Activated CD8-positive, alpha-beta T cell treated with anti-CD3 and anti-CD28 coated beads for 36 hours (primary cell): ENCODE data around the gene GCDH. TPM values are rescaled to one million over a fixed set of nuclear protein-coding genes. Genes with fewer than 3 reads are reported as not detected.
A peak's percentile ranks its signal among the peaks of the same experiment; 100 is the strongest.

Experiments
- ATAC-seq: fragments of 200-7000 bp; cut with Tn5 transposase; one replicate; pipeline ENCODE4 v1.10.0; 2021; ENCODE audit warnings: mild to moderate bottlenecking, moderate library complexity
- CTCF ChIA-PET: fragments of 350-600 bp; sonication (Branson Sonifier 250); formaldehyde crosslinking; loops from one replicate; lab custom pipeline; 2021; ENCODE audit warnings: antibody characterized with exemption; lab: Charles Lee
- POLR2A ChIA-PET: fragments of 350-600 bp; sonication (Branson Sonifier 250); formaldehyde crosslinking; loops from one replicate; lab custom pipeline; 2021; ENCODE audit warnings: antibody characterized with exemption; lab: Charles Lee
- DNase-seq: peaks from one replicate; pipeline ENCODE4 v3.0.0-alpha.2; 2020
- H3K27ac Mint-ChIP-seq: one replicate; pipeline ENCODE4 v1.8.0; 2021; ENCODE audit warnings: mild to moderate bottlenecking, mixed read lengths
- H3K27me3 Mint-ChIP-seq: one replicate; pipeline ENCODE4 v1.8.0; 2021; ENCODE audit warnings: mixed read lengths
- H3K36me3 Mint-ChIP-seq: one replicate; pipeline ENCODE4 v1.8.0; 2021; ENCODE audit warnings: low read depth, mixed read lengths
- H3K4me1 Mint-ChIP-seq: one replicate; pipeline ENCODE4 v1.8.0; 2021; ENCODE audit warnings: low read depth, mixed read lengths
- H3K4me3 Mint-ChIP-seq: one replicate; pipeline ENCODE4 v1.8.0; 2021; ENCODE audit warnings: mild to moderate bottlenecking, moderate library complexity, mixed read lengths
- H3K9me3 Mint-ChIP-seq: one replicate; pipeline ENCODE4 v1.8.0; 2021; ENCODE audit warnings: mixed read lengths
- CTCF ChIP-seq: fragments of 200-600 bp; IDR thresholded peaks from one replicate; pipeline ENCODE4 v1.8.0; 2022; ENCODE audit warnings: antibody characterized with exemption, mild to moderate bottlenecking
- intact Hi-C: fragments of 100-400 bp; cut with micrococcal nuclease; formaldehyde crosslinking; loops from one replicate; pipeline ENCODE4 v1.10.0; 2022
- total RNA-seq, 2 experiments: library from RNA; stranded (reverse); gene quantifications; one replicate each; pipeline ENCODE4 v1.2.3, GENCODE V29; 2021

Gene GCDH
- total RNA-seq, 2 experiments from 2014 or later: 37.5 to 43.8 TPM

GRCh38 chr19:12881172-12881808 is 9.7 kb upstream of the GCDH start, which contains the start of gene DNASE2:
TSS of gene DNASE2 (minus strand) at chr19:12881449. CDS start at chr19:12881375, 74 bp downstream.
- intact Hi-C loops: loop anchor here (10.0 kb wide), 1 partner anchor 54 kb away; the partner anchor contains the start of genes CALR and FARSA
- Mint-ChIP-seq H3K4me3 (peak within 1 kb of the TSS; percentile 90), H3K27me3 (no peaks in the 10 kb centered on the region), H3K9me3 (peaks cover 7% of the 10 kb centered on the region), H3K36me3 (peaks cover 6% of the 10 kb centered on the region), H3K27ac (peak within 1 kb of the TSS; percentile 88), H3K4me1 (peaks cover 16% of the 10 kb centered on the region)
- peak; percentile 96 for DNase-seq
- ChIA-PET CTCF (interaction anchor here (0.8 to 9.0 kb wide), 11 partner anchors 9 to 124 kb away, joined by 3 to 67 read pairs (median 5); partner anchors contain the start of gene GCDH), POLR2A (interaction anchor here (1.1 to 2.6 kb wide), 4 partner anchors 8 to 58 kb away, joined by 3 to 9 read pairs (median 4); partner anchors contain the start of gene CALR)
- ATAC-seq: peak; percentile 73
- no peak for TF ChIP-seq CTCF

GRCh38 chr19:12882589-12882988 is 8.4 kb upstream of the GCDH start:
- TF ChIP-seq CTCF: no peak
- peaks cover 18% of the 10 kb centered on the region for H3K4me1 Mint-ChIP-seq
- intact Hi-C loops: loop anchor here (10.0 kb wide), 1 partner anchor 52 kb away; the partner anchor contains the start of genes CALR and FARSA
- no peaks in the 10 kb centered on the region for H3K27me3 Mint-ChIP-seq
- ChIA-PET CTCF (interaction anchor here (0.9 to 9.0 kb wide), 7 partner anchors 8 to 125 kb away, joined by 3 to 67 read pairs (median 6); partner anchors contain the start of gene GCDH), POLR2A (interaction anchor here (0.6 to 2.6 kb wide), 4 partner anchors 10 to 201 kb away, joined by 3 to 9 read pairs (median 4); partner anchors contain the start of genes DHPS and GET3)
- H3K36me3 Mint-ChIP-seq: peaks cover 6% of the 10 kb centered on the region
- peak overlapping the region; percentile 90 for H3K4me3 Mint-ChIP-seq
- ATAC-seq: no peak
- peaks cover 7% of the 10 kb centered on the region for H3K9me3 Mint-ChIP-seq
- no peak for DNase-seq
- H3K27ac Mint-ChIP-seq: no peak overlapping the region

- POLR2A ChIA-PET: interaction anchor here (0.9 to 2.3 kb wide), 7 partner anchors 8 to 162 kb away, joined by 3 to 8 read pairs (median 7); partner anchors contain the start of gene SYCE2
- ATAC-seq (no peak), DNase-seq (no peak)
- H3K9me3 Mint-ChIP-seq: peaks cover 7% of the 10 kb centered on the region
- intact Hi-C loops: loop anchor here (10.0 kb wide), 1 partner anchor 51 kb away; the partner anchor contains the start of genes CALR and FARSA
- no peak for TF ChIP-seq CTCF
- no peaks in the 10 kb centered on the region for H3K27me3 Mint-ChIP-seq
- H3K4me3 Mint-ChIP-seq: peak overlapping the region; percentile 86
- CTCF ChIA-PET: interaction anchor here (0.8 to 9.0 kb wide), 9 partner anchors 15 to 137 kb away, joined by 3 to 67 read pairs (median 5); partner anchors contain the start of genes CALR and SYCE2
- no peak overlapping the region for H3K27ac Mint-ChIP-seq
- peaks cover 18% of the 10 kb centered on the region for H3K4me1 Mint-ChIP-seq
- H3K36me3 Mint-ChIP-seq: no peaks in the 10 kb centered on the region
These were observed 6.8 kb upstream of the GCDH start for GRCh38 chr19:12884202-12884601.

- H3K27ac Mint-ChIP-seq: peak overlapping the region; percentile 89
- H3K36me3 Mint-ChIP-seq: no peaks in the 10 kb centered on the region
These were observed 6.4 kb upstream of the GCDH start for GRCh38 chr19:12884627-12884925.

More at GRCh38 chr19:12884627-12884925, 6.4 kb upstream of the GCDH start:
- peaks cover 7% of the 10 kb centered on the region for H3K9me3 Mint-ChIP-seq
- ATAC-seq (no peak), DNase-seq (no peak)
- POLR2A ChIA-PET: interaction anchor here (0.6 to 2.3 kb wide), 12 partner anchors 9 to 162 kb away, joined by 3 to 8 read pairs (median 4); partner anchors contain the start of genes RNASEH2A and SYCE2
- peaks cover 18% of the 10 kb centered on the region for H3K4me1 Mint-ChIP-seq
- CTCF ChIA-PET: interaction anchor here (0.6 to 9.0 kb wide), 18 partner anchors 11 to 138 kb away, joined by 3 to 67 read pairs (median 5); partner anchors contain the start of genes CALR, FARSA and SYCE2
- intact Hi-C loops: loop anchor here (10.0 kb wide), 1 partner anchor 50 kb away; the partner anchor contains the start of genes CALR and FARSA
- no peaks in the 10 kb centered on the region for H3K27me3 Mint-ChIP-seq
- peak overlapping the region; percentile 86 for H3K4me3 Mint-ChIP-seq
- no peak for TF ChIP-seq CTCF
